NOMO-1 (cell line): ENCODE data around the gene CHST7.

Source experiments
- DNase-seq, 2 experiments: peaks; one replicate each; lab custom pipeline; 2025; ENCODE audit not compliant: unreplicated experiment in 2 of 2; lab: John Stamatoyannopoulos, UW

Gene CHST7

GRCh38 chrX:46601283-46601682, 27.7 kb downstream of the CHST7 start:
- DNase-seq: no peak

DNA sequence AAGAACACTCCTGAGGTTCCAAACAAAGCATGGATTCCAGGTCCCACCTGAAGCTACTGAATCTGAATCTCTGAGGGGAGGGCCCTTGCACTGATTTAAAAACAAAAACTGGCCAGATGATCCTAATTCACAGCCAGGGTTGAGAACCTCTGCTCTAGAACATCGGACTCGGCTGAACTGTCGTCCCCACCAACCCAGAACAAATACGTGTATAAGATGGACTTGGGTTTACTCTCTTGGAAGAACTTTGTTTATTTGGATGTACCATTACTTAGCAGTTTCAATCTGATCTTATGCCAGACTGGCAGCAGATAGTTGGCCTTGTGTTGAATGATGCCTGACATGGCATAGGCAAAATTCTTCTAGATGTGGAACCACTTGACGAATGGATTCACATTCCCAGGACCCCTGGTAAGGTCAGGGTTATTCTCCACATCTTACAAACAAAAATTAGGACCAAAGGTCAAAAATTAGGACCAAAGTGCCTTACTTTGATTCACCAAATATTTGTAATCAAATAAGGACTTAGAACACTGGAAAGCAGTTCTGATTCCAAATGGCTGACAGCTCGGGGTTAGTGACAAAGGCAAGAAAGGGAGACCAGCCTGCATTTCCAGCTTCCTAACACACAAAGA, 29.0 kb downstream of the CHST7 start:
- DNase-seq: no peak

DNA sequence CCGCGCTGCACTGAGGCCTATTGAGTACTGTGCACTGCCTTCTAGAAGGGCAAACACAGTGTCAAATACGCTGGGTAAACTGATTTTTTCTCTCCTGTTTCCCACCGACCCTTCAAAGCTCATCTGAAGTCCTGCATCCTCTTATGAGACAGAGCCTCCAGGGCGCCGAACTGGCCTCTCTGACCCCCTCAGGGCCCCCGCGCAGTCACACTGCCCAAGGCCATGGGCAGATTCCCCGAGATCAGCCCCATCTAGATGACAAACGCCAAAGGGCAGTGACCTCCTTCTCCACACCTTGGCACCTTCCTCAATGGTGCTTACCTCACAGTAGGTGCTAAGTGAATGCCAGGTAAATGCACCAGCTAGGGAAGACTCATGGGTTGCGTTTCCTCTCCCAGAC, 34.4 kb downstream of the CHST7 start:
- DNase-seq: no peak

- no peak for DNase-seq
Observed at GRCh38 chrX:46610070-46610658, 36.6 kb downstream of the CHST7 start.

DNA sequence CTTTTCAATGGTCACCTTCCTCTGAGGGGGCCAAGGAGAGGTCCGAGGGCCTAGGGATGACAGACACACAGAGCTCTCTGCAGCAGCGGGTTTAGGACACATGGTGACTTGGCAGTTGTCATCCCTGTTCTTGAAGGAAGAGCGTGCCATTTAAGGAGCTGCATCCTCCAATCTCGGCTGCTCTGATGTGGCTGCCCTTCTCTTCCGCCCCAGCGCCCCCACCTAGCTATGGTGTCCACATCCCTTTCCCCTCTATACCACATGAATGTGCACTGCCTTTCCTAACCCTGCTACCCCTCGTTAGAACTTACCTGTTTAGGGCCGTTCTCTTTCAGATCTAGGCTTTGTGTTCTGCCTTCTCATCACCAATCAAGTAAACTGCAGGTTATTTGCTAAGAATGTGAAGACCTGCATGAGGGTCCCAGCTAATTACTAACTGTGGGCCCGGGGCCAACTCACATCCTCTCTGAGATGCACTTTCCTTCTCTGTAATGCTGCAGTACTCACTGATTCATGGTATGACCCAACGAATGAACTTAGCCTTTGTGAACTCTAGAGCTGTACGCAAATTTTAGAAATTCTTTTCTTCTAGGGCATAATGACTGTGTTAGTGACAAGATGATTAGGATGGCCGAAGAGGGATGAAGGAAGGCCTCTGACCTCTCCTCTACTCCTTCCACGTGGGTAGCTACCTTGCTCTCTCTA, 38.2 kb downstream of the CHST7 start:
- no peak for DNase-seq

DNA sequence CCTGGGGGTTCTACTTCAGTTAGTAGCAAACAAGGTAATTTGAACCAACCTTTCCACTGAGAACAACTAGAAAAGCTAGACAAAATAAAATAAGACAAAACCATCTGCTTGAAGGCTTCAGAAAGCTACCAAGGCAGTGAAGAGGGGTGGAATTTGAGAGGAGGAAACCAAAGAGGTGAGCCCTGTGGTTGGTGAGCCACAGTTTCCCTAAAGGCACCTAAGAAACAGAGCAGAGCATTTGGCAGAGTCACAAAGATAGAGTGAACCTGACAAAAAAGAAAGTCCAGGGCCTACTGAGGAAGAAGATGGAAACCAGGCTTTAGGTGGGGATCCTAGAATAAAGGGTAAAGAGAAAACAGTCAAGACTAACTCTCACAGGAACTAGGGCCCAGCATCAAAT, 44.3 kb downstream of the CHST7 start:
- no peak for DNase-seq

DNA sequence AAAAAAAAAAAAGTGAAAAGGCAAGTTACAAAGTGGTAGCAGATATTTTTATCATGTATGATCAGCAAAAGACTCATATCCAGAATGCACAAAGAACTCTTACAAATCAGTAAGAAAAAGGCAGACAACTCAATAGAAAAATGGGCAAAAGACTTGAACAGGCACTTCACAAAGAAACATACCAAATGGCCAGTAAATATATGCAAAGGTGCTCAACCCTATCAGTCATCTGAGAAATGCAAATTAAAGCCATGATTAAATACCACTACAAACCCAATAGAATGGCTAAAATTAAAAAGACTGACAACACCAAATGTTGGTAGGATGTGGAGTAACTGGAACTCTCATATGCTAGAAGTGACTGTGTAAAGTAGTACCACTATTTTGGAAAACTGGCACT, 45.4 kb downstream of the CHST7 start:
- DNase-seq: no peak

- peak in 1 of 2 experiments; percentile 2 for DNase-seq
Observed at GRCh38 chrX:46620505-46620904, 46.9 kb downstream of the CHST7 start.

- no peak for DNase-seq
Observed at GRCh38 chrX:46621572-46621971, 48.0 kb downstream of the CHST7 start.

DNA sequence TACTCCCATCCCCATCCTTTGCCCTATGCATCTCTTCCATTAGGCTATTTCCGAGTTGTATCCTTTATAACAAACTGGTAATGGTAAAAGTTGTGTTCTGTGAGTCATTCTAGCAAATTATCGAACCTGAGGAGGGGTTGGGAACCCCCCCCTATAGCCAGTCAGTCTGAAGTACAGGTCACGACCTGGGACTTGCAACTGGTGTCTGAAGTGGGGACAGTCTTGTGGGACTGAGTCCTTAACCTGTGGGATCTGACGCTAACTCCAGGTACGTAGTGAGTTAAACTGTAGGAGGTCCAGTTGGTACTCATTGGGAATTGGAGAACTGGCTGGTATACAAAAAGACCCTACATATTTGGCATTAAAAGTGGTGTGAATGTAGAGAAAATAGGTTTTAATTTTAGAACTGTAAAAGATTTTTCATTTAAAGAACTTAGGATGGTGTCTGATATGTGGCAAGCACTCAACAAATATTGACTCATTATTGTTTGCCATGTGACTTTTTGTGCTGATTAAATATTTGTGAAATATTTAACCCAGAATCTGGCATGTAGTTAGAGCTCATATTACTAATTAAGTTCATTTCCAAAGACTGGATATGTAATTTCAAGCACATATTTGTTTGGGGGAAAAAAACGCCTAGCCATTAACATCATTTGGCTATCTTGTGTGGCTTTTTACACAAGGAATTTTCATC, 50.7 kb downstream of the CHST7 start:
- DNase-seq: no peak

DNA sequence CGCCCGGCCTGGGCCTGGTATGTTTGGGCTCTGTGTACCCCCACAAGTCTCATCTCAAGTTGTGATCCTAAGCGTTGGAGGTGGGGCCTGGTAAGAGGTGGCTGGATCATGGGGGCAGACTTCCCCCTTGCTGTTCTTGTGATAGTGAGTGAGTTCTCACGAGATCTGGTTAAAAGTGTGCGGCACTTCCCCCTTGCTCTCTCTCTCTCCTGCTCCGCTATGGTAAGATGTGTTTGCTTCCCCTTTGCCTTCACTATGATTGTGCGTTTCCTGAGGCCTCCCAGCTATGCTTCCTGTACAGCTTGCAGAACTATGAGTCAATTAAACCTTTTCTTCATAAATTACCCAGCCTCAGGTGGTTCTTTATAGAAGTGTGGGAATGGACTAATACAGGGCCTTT, 53.0 kb downstream of the CHST7 start:
- DNase-seq: peak; percentile 70 to 86

DNA sequence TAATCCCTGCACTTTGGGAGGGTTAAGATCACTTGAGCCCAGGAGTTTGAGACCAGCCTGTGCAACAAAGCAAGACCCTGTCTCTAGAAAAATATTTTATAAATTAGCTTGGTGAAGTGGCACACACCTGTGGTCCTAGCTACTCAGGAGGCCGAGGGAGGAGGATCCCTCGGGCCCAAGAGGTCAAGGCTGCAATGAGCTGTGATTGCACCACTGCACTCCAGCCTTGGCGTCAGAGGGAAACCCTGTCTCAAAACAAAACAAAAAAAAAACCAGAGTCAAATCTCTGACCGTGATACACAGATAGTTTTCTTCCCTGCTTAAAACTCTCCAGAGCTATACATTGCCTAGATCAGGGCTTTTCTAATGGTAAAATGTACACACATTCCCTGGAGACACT, 53.5 kb downstream of the CHST7 start:
- no peak for DNase-seq

DNA sequence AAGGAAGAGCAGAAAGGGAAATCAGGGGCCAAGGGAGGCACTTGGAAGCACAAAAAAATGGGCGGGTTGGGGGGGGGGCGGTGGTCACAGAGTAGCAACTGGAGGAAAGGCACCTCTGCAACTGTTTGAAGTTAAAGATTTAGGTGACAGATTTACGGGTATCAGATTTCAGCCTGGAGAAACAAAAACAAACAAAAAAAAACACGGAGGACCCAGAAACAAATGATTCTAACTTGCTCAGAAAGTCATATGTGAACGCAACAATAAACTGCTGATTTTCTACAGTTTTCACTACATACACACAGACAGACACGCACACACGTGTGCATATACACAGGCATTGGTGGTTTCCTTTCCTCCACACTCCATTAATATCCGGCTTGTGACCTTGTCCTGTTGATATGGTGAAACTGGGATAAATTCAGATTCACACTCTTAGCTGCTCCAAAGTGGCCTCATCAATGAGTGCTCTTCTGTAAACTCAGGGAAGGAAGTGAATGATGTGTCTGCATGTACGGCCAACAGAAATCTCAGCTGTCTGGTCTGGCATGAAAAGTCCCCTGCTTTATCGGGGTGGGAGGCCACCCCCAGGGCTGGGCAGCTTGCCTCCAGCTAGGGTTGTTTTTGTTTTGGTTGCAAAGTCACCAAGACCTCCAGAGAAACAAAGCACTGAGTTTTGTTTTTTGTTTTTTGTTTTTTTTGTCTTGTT, 54.3 kb downstream of the CHST7 start:
- no peak for DNase-seq

DNA sequence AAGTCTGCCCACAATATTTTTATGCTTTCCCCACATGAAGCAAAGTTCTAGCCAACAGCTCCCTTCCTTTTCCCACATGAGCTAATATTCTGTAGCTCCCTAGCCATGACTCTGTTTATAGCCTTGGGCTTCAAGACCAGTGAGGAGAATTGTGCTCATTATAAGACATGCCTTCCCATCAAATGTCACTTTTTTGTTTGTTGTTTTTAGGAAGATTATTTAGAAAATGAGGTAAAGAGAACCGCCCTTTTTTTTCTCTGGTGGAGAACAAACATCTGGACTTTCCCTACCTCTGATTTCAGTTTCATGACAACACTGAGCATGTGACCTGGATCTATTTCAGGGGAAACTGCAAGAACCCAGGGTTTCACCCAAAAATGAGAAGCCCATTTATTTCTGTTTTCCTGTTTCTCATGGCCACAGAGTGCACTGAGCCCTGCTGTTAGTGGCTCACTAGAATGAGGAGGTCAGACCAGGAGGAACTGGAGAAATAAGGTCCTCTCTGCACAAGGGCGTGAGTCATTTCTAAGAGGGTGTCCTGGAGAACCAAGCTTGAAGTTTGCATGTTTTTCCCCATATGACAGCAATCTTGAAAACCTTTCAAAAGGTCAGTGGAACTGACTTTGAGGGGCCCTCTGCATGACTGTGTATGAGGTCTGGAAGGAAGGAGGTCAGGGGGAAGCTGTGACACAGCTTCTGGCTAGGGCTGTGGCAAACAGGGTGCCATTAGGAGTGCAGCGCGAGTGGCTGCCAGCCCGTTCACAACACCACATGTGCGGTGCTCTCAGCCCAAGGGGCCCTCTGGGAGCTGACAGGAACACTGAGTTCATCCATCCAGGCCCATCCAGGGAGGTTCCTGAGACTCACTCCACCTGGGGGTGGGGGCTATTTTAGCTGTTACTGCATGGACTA, 55.2 kb downstream of the CHST7 start:
- peak; percentile 63 to 76 for DNase-seq

DNA sequence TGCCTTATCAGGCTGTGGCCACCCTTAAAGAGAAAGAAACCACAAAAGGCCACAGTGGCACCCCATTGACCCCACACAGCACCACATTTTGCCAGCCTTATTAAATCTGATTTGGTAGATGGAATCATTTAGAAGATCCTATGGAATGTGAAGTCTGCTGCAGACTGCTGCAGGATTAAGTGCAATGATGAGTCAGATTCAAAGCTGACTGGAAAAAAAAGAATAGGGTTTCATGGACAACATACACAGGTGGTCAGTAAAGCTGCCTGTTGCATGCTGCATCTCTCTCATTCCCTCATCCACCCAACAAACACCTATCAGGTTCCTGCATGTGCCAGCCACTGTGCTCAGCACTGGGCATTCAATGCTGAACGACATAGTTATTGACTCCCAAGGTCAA, 56.6 kb downstream of the CHST7 start:
- no peak for DNase-seq

- DNase-seq: no peak
Observed at GRCh38 chrX:46634577-46634976, 61.0 kb downstream of the CHST7 start.

DNA sequence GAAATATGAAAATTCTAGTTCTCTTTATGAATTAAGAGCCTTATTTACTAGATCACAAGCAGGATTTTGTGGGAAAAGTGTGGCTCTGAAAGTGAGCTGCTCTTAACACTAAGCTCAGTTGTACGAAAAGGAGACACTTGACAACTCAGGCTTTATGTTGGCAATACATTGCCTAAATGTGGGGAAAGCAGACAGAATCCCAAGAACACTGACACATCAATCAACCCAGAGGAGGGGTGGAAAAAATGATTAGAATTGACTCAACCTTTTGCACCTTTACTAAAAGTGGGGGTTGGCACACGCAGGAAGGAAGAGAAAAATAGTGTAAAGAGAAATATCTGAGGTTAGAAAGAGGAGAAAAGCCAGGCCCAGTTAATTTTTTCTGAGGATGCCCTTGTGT, 61.6 kb downstream of the CHST7 start:
- no peak for DNase-seq

DNA sequence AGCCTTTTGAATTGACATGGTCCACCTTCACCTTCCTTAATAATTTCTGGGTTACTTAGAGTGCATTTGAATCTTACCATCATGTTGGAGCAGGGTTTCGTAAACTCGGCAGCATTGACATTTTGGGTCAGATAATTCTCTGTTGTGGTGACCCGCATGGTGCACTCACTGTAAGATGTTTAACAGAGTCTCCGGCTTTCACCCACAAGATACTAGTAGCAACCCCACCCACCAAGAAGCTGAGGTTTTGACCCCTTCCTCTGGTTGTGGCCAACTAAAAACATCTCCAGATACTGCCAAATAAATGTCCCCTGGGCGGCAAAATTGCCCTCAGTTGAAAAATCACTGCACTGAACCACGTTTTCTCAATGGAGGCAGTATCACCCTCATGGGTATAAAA, 62.7 kb downstream of the CHST7 start:
- no peak for DNase-seq

- DNase-seq: no peak
Observed at GRCh38 chrX:46637938-46638337, 64.4 kb downstream of the CHST7 start.

DNA sequence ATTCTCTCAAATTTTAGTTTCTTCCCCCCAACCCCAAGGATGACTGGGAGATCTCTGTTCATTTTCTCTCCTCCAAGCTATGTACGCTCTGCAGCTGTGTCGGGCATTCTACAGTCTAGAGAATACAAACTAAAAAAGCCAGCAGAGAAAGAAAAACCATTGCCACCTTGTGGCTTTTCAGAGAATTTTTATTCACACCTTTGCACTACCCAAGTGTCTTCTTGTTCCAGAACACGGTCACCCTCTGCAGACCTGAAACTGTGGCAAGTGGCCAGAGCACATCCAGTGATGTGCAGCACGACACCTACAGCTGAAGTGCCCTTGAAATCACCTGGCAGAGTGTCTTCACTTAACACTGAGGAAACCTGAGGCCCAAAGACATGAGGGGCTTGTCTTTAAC, 68.6 kb downstream of the CHST7 start:
- peak in 1 of 2 experiments; percentile 27 for DNase-seq
